GM10266 (cell line): ENCODE results near the gene SYNDIG1.

Source experiments
- DNase-seq: peaks from one replicate; pipeline ENCODE4 v3.0.0; 2012; ENCODE audit errors: extremely low spot score
- TF ChIP-seq, protein P1 (sequence below): IDR thresholded peaks from 2 replicates; pipeline ENCODE4 v1.5.1; 2012; ENCODE audit warnings: mild to moderate bottlenecking, low read depth; ENCODE audit not compliant: control insufficient read depth, insufficient read depth; ENCODE audit errors: missing control alignments

Gene SYNDIG1

DNA sequence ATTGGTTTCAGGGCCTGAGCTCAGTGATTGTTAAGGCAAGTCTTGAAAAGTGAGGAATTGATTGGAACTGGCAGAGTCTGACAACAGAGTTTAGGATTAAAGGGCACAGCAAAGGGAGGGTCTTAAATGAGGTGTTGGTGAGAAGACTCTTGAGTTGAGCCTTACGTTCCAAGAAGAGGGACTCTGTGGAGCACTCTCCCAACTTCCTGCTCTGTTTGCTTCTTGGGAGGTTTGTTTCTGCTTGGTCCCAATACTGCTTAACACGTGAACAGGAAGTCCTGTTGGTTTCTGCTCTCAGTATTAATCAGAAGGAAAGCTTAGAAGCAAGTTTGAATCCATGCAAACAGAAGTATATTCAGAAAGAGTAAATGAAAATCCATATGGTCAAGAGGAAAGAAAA lies 15.6 kb upstream of the SYNDIG1 start:
- TF ChIP-seq, protein P1, sequence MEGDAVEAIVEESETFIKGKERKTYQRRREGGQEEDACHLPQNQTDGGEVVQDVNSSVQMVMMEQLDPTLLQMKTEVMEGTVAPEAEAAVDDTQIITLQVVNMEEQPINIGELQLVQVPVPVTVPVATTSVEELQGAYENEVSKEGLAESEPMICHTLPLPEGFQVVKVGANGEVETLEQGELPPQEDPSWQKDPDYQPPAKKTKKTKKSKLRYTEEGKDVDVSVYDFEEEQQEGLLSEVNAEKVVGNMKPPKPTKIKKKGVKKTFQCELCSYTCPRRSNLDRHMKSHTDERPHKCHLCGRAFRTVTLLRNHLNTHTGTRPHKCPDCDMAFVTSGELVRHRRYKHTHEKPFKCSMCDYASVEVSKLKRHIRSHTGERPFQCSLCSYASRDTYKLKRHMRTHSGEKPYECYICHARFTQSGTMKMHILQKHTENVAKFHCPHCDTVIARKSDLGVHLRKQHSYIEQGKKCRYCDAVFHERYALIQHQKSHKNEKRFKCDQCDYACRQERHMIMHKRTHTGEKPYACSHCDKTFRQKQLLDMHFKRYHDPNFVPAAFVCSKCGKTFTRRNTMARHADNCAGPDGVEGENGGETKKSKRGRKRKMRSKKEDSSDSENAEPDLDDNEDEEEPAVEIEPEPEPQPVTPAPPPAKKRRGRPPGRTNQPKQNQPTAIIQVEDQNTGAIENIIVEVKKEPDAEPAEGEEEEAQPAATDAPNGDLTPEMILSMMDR: no peak
- no peak for DNase-seq

DNA sequence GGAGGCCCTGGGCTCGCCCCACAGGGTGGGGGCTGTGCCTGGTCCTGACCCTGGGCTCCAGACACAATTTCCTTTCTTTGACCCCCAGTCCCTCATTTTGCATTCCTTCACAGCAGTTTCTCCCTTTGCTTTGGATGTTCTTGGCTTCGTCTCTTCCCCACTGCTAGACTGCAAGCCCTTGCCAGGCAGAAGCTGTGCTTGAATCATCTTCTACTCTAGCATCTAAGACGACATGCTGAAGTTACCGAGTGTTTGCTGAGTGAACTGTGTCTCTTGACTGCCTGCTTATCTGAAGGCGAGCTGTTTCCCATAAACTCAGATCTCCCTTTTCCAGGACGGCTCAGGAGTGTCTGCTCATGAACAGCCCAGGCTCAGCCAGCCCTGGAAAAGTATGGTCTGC lies 14.3 kb upstream of the SYNDIG1 start:
- DNase-seq: no peak
- TF ChIP-seq, protein P1: no peak

DNA sequence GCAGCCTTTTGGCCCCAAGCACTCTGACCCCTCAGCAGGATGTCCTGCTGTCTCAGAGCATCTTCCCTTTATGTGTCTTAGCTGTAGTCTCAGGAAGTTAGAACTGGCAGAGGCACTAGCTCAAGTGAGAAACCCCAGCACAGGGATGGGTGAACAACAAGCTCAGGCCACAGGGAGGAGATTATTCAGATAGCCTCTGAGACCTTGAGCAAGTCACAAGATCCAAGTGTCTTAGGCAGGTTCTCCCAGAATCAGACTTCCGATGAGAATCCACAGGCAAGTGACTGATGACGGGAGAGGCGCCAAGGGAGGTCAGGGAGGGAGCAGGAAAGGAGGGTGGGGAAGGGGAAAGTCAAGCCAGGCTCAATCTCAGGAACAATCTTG lies 13.0 kb upstream of the SYNDIG1 start:
- TF ChIP-seq, protein P1: no peak
- no peak for DNase-seq

DNA sequence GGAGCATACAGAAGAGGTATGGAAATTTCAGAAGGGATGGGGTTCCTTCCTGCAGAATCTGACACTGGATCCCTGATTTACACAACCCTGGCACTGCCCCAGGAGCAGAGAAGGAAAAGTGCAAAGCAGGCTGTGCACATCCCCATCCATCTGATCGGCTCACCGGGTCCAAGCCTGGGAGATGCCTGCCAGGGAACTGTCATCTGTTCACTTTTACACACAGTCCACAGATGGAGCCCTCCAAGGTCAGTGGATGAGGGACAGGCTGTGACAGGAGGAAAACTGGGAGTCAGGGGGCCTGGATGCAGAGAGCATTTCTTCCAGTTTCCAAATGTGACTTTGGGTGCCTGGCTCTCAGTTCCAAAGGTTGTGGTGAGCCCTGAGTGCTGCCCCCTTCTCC lies 11.0 kb upstream of the SYNDIG1 start:
- no peak for DNase-seq
- TF ChIP-seq, protein P1: no peak

DNA sequence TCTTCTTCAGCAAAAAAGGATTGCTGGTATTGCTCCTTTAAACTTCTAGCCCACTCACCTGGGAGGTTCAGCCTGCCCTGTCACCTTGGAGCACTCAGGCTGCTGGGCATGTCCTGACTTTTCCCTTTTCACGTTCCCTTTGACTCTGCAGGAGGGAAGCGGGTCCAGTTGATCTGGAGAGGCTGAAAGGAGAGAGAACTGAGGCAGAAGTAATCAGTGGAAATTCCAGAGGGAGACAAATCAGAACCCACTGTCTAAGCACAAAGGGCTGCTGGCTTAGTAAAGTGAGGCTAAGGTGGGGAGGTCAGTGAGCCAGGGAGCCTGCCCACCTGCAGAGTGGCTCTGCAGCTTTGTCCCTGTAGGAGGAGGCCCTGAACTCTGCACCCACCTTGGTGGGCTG lies 9.7 kb upstream of the SYNDIG1 start:
- DNase-seq: no peak
- TF ChIP-seq, protein P1: no peak

DNA sequence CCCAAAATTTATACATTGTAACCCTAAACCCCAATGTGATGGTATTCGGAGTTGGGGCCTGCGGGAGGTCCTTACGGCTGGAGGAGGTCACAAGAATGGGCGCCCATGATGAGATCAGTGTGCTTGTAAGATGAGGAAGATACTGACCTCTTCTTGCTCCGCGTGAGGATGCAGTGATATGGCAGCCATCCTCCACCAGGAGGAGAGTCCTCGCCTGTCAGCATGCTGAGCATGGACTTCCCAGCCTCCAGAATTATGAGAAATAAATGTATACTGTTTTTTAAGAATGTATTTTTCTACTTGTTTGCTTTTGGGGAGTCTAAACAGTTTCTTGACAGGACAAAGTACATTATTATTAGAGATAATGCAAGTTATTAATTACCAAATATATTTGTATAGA lies 8.7 kb upstream of the SYNDIG1 start:
- TF ChIP-seq, protein P1: no peak
- no peak for DNase-seq

DNA sequence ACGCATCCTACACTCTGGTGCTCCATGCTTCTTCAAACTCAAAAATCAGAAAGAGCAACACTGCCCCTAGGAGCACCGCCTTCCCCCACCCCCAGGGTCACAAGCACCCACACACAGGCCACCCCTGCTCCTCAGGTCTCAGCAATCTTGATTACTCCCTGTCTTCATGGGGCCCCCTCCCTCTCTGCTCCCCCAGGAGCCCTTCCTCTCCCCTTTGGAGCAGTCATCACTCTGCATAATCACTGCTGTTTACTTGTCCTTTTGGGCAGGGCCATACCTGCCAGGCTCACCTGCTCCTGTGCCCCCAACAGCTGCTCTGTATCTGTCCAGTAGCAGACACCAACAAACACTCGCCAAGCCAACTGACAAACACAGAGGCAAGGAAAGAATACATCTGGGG lies 7.6 kb upstream of the SYNDIG1 start:
- TF ChIP-seq, protein P1: no peak

DNA sequence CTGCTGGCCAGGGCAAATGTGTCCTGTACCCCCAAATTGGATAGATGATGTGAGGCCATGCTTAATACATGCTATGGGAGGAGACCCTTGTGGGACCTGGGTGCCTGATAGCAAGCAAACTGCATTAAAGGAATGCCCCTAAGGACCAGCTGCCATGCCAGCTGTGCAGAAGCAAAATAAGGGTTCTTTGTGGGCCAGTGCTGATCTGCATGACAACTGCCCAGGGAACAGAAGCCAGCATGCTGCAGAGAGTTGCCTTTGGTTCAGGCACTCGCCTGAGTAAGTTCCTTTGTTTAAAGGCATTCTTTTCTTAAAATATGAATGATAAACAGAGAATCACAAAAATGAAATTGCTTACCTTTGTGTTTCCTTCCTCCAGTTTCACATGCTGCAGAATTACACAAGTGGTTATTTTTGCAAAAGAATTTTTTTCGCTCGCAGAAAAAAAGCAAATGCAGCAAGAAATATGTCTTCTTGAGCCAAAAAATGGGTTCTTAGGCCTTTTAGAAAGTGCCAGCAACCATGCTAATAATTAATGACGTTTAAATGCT lies 6.9 kb upstream of the SYNDIG1 start:
- TF ChIP-seq, protein P1: no peak
- DNase-seq: no peak

More for the DNA sequence above, 7.6 kb upstream of the SYNDIG1 start:
- no peak for DNase-seq
